IMR-90 (cell line): Measurements from ENCODE around the gene SH3GLB2. TPM values are rescaled to one million over a fixed set of nuclear protein-coding genes. Genes with fewer than 3 reads are reported as not detected.

ENCODE experiments used
- ATAC-seq: fragments of 200-7000 bp; cut with Tn5 transposase; 2 replicates; pipeline ENCODE4 v1.9.1; 2020; ENCODE audit warnings: low read depth, mild to moderate bottlenecking, moderate library complexity
- BruUV-seq: library from RNA; stranded (reverse); fragments of 400-500 nt; replicated peaks from 2 replicates; lab custom pipeline; 2021; lab: Mats Ljungman, UMichigan
- CTCF ChIA-PET: fragments of 300-600 bp; formaldehyde crosslinking; extraction: SDS; loops from one replicate; lab custom pipeline; 2021; ENCODE audit warnings: antibody characterized with exemption; lab: Yijun Ruan, JAX
- POLR2A ChIA-PET: fragments of 300-600 bp; sonication (Branson Sonifier 250); formaldehyde crosslinking; loops from one replicate; lab custom pipeline; 2022; ENCODE audit warnings: antibody characterized with exemption; ENCODE audit not compliant: unreplicated experiment; lab: Charles Lee
- DNase-seq: peaks from one replicate; pipeline ENCODE4 v3.0.0; 2013
- H2AFZ ChIP-seq: replicated peaks from 2 replicates; pipeline ENCODE3; 2013; ENCODE audit warnings: low read length, mild to moderate bottlenecking; ENCODE audit not compliant: poor library complexity
- H2AK5ac ChIP-seq: 2 replicates; pipeline ENCODE4 v1.6.1; 2013; ENCODE audit warnings: low read depth, low read length, inconsistent platforms
- H2AK9ac ChIP-seq: replicated peaks from 2 replicates; pipeline ENCODE3; 2013; ENCODE audit warnings: mild to moderate bottlenecking, low read depth, low read length, moderate library complexity; ENCODE audit not compliant: poor library complexity
- H2BK120ac ChIP-seq: 2 replicates; pipeline ENCODE4 v1.6.1; 2013; ENCODE audit warnings: low read depth, low read length, inconsistent platforms
- H2BK15ac ChIP-seq: 3 replicates; pipeline ENCODE4 v1.6.1; 2013; ENCODE audit warnings: low read depth, low read length, inconsistent platforms
- H2BK20ac ChIP-seq: 2 replicates; pipeline ENCODE4 v1.6.1; 2013; ENCODE audit warnings: low read depth, mild to moderate bottlenecking, inconsistent platforms, low read length, moderate library complexity
- H2BK5ac ChIP-seq: 2 replicates; pipeline ENCODE4 v1.6.1; 2013; ENCODE audit warnings: mild to moderate bottlenecking, low read depth, low read length, inconsistent platforms; ENCODE audit not compliant: poor library complexity, severe bottlenecking
- H3K14ac ChIP-seq: replicated peaks from 2 replicates; pipeline ENCODE4 v1.6.1; 2013; ENCODE audit warnings: low read depth, low read length, inconsistent platforms
- H3K18ac ChIP-seq: 2 replicates; pipeline ENCODE4 v1.6.1; 2013; ENCODE audit warnings: low read depth, low read length, control low read depth
- H3K23ac ChIP-seq: 2 replicates; pipeline ENCODE4 v1.6.1; 2013; ENCODE audit warnings: low read depth, low read length, inconsistent platforms
- H3K27ac ChIP-seq: 2 replicates; pipeline ENCODE4 v1.5.1; 2013; ENCODE audit warnings: mild to moderate bottlenecking, control low read depth, low read length; ENCODE audit not compliant: insufficient read depth
- H3K27me3 ChIP-seq: 2 replicates; pipeline ENCODE4 v1.6.1; 2013; ENCODE audit warnings: low read length; ENCODE audit not compliant: control insufficient read depth, insufficient read depth
- H3K36me3 ChIP-seq: 2 replicates; pipeline ENCODE4 v1.6.1; 2013; ENCODE audit warnings: low read length, mixed read lengths; ENCODE audit not compliant: control insufficient read depth, insufficient read depth
- H3K4ac ChIP-seq: 2 replicates; pipeline ENCODE4 v1.6.1; 2013; ENCODE audit warnings: low read depth, low read length, inconsistent platforms
- H3K4me1 ChIP-seq: 2 replicates; pipeline ENCODE4 v1.6.1; 2013; ENCODE audit warnings: low read length, mixed read lengths; ENCODE audit not compliant: control insufficient read depth, insufficient read depth
- H3K4me2 ChIP-seq: 2 replicates; pipeline ENCODE4 v1.6.1; 2013; ENCODE audit warnings: low read depth, mild to moderate bottlenecking, control low read depth, low read length, moderate library complexity
- H3K4me3 ChIP-seq: 2 replicates; pipeline ENCODE4 v1.5.1; 2013; ENCODE audit warnings: low read depth, mild to moderate bottlenecking, control low read depth, low read length, moderate library complexity; ENCODE audit not compliant: insufficient read depth
- H3K56ac ChIP-seq: 2 replicates; pipeline ENCODE4 v1.6.1; 2013; ENCODE audit warnings: low read length, inconsistent platforms; ENCODE audit not compliant: insufficient read depth; ENCODE audit errors: extremely low read depth
- H3K79me1 ChIP-seq, 2 experiments: 2 replicates each; pipeline ENCODE4 v1.6.1; 2013; ENCODE audit warnings: low read length in 2 of 2, inconsistent platforms in 1 of 2, low read depth in 1 of 2
- H3K9ac ChIP-seq: 2 replicates; pipeline ENCODE4 v1.6.1; 2013; ENCODE audit warnings: low read depth, low read length, control low read depth
- H3K9me1 ChIP-seq: 2 replicates; pipeline ENCODE4 v1.6.1; 2013; ENCODE audit warnings: low read length, inconsistent platforms; ENCODE audit not compliant: insufficient read depth
- H3K9me3 ChIP-seq: 2 replicates; pipeline ENCODE4 v1.6.1; 2013; ENCODE audit warnings: low read length; ENCODE audit not compliant: control insufficient read depth, insufficient read depth
- H4K20me1 ChIP-seq: 2 replicates; pipeline ENCODE4 v1.6.1; 2013; ENCODE audit warnings: low read length, inconsistent platforms; ENCODE audit not compliant: insufficient read depth
- H4K5ac ChIP-seq: 2 replicates; pipeline ENCODE4 v1.6.1; 2013; ENCODE audit warnings: mild to moderate bottlenecking, low read depth, low read length, control low read depth
- H4K8ac ChIP-seq, 2 experiments: 2 replicates each; pipeline ENCODE4 v1.6.1; 2013; ENCODE audit warnings: low read depth in 2 of 2, low read length in 2 of 2, control low read depth in 1 of 2, inconsistent platforms in 1 of 2
- H4K91ac ChIP-seq: 2 replicates; pipeline ENCODE4 v1.6.1; 2013; ENCODE audit warnings: low read depth, low read length, inconsistent platforms; ENCODE audit not compliant: insufficient read depth
- BHLHE40 ChIP-seq: fragments of 150-350 bp; IDR thresholded peaks from 2 replicates; pipeline ENCODE4 v1.6.1; 2016; ENCODE audit warnings: mild to moderate bottlenecking, low read depth, low read length
- CEBPB ChIP-seq: IDR thresholded peaks from 2 replicates; pipeline ENCODE4 v1.6.1; 2012; ENCODE audit warnings: low read depth, low read length, improper control_type of control experiment
- CHD1 ChIP-seq: IDR thresholded peaks from 2 replicates; pipeline ENCODE4 v1.6.1; 2012; ENCODE audit warnings: low read depth, low read length, improper control_type of control experiment
- FOS ChIP-seq: fragments of 150-350 bp; IDR thresholded peaks from 2 replicates; pipeline ENCODE4 v1.6.1; 2016; ENCODE audit warnings: low read depth, low read length
- MAFK ChIP-seq: IDR thresholded peaks from 2 replicates; pipeline ENCODE4 v1.6.1; 2012; ENCODE audit warnings: low read depth, low read length, improper control_type of control experiment
- MAZ ChIP-seq: IDR thresholded peaks from 2 replicates; pipeline ENCODE4 v1.6.1; 2012; ENCODE audit warnings: low read depth, mild to moderate bottlenecking, low read length, improper control_type of control experiment, moderate library complexity, borderline replicate concordance
- MXI1 ChIP-seq: IDR thresholded peaks from 2 replicates; pipeline ENCODE4 v1.6.1; 2012; ENCODE audit warnings: low read depth, mild to moderate bottlenecking, low read length, moderate library complexity, borderline replicate concordance
- NFE2L2 ChIP-seq: fragments of 150-350 bp; IDR thresholded peaks from 2 replicates; pipeline ENCODE4 v1.6.1; 2016; ENCODE audit warnings: low read depth, mild to moderate bottlenecking, low read length
- POLR2A ChIP-seq: IDR thresholded peaks from 2 replicates; pipeline ENCODE4 v1.6.1; 2012; ENCODE audit warnings: mild to moderate bottlenecking, low read depth, low read length
- RAD21 ChIP-seq: IDR thresholded peaks from 2 replicates; pipeline ENCODE4 v1.6.1; 2012; ENCODE audit warnings: low read length, improper control_type of control experiment
- RCOR1 ChIP-seq: IDR thresholded peaks from 2 replicates; pipeline ENCODE4 v1.6.1; 2012; ENCODE audit warnings: mild to moderate bottlenecking, low read length, improper control_type of control experiment; ENCODE audit not compliant: insufficient replicate concordance
- RFX5 ChIP-seq: IDR thresholded peaks from 2 replicates; pipeline ENCODE4 v1.8.0; 2012; ENCODE audit warnings: low read depth, mild to moderate bottlenecking, low read length, moderate library complexity
- SMC3 ChIP-seq: fragments of 150-350 bp; IDR thresholded peaks from 2 replicates; pipeline ENCODE4 v1.6.1; 2016; ENCODE audit warnings: low read depth, mild to moderate bottlenecking, antibody characterized with exemption, low read length, moderate library complexity
- WGBS, 2 experiments: methylation state at CpG; one replicate each; pipeline versions ENCODE4 v1.1.5 to v1.1.7; 2013; ENCODE audit warnings: missing lambda C conversion rate in 2 of 2; ENCODE audit not compliant: insufficient read length in 1 of 2; ENCODE audit errors: extremely low coverage in 2 of 2; 5-methylcytosine and 5-hydroxymethylcytosine counted together
- dilution Hi-C: fragments of 300-500 bp; cut with HindIII; formaldehyde crosslinking; loops from one replicate; pipeline ENCODE4 v1.14.3; 2018; ENCODE audit warnings: low sequenced_read_pairs; ENCODE audit not compliant: unreplicated experiment
- in situ Hi-C: fragments of 300-500 bp; cut with MboI; formaldehyde crosslinking; loops from 3 replicates; pipeline ENCODE4 v1.14.3; 2019; ENCODE audit warnings: low sequenced_read_pairs, inconsistent platforms, mixed read lengths
- intact Hi-C: fragments of 100-400 bp; cut with micrococcal nuclease; formaldehyde crosslinking; loops from 2 replicates; pipeline ENCODE4 v1.10.0; 2022
- polyA plus RNA-seq, 3 experiments: library from polyadenylated mRNA; depleted of rRNA; stranded (reverse); fragments of >200 nt; gene quantifications; 2 replicates each; pipeline ENCODE4 v1.2.3, GENCODE V29; 2012; ENCODE audit warnings: low replicate concordance in 1 of 3
- total RNA-seq: library from RNA; depleted of rRNA; stranded (reverse); fragments of >200 nt; gene quantifications from 2 replicates; pipeline ENCODE4 v1.2.3, GENCODE V29; 2012
- TF ChIP-seq, protein P1 (sequence below): fragments of 150-350 bp; IDR thresholded peaks from 2 replicates; pipeline ENCODE4 v1.6.1; 2016; ENCODE audit warnings: low read depth, mild to moderate bottlenecking, low read length, moderate library complexity, borderline replicate concordance
- TF ChIP-seq, protein P2 (sequence below): conservative IDR thresholded peaks from 2 replicates; pipeline ENCODE4 v1.5.1; 2012; ENCODE audit warnings: mild to moderate bottlenecking, low read depth, low read length, improper control_type of control experiment
- TF ChIP-seq, protein P3 (sequence below): fragments of 150-350 bp; IDR thresholded peaks from 2 replicates; pipeline ENCODE4 v1.6.1; 2017; ENCODE audit warnings: mild to moderate bottlenecking, antibody characterized with exemption, low read length, low read depth

The SH3GLB2 gene
- total and polyA plus RNA-seq, 2 of the 4 experiments (the other 2 are of a cell fraction), result 36.4 to 68.4 TPM

DNA sequence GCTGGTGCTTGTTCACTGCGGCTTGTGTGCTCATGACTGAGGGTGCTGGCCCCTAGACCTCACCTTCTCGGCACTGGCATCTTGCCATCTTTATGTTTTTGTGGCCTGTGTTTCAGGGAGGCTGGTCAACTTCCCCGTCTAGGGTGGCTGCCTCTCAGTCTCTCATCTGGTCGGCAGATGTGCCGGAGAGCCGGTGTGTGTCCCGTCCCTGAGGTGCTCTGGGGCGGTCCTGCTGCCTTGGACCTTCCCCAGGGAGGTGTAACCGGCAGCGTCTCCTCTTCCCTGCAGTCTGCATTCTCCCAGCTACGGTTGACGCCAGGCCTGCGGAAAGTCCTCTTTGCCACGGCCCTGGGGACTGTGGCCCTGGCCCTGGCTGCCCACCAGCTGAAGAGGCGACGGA lies 13.9 kb upstream of the SH3GLB2 start:
- no peak overlapping the region for H2AK5ac ChIP-seq
- TF ChIP-seq MAZ (no peak), RFX5 (no peak), BHLHE40 (no peak), RAD21 (no peak), MAFK (no peak), POLR2A (no peak), CEBPB (no peak), MXI1 (no peak), CHD1 (no peak), FOS (no peak), RCOR1 (no peak), NFE2L2 (no peak), SMC3 (no peak)
- TF ChIP-seq, protein P1, sequence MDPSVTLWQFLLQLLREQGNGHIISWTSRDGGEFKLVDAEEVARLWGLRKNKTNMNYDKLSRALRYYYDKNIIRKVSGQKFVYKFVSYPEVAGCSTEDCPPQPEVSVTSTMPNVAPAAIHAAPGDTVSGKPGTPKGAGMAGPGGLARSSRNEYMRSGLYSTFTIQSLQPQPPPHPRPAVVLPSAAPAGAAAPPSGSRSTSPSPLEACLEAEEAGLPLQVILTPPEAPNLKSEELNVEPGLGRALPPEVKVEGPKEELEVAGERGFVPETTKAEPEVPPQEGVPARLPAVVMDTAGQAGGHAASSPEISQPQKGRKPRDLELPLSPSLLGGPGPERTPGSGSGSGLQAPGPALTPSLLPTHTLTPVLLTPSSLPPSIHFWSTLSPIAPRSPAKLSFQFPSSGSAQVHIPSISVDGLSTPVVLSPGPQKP, result no peak
- TF ChIP-seq, protein P2, sequence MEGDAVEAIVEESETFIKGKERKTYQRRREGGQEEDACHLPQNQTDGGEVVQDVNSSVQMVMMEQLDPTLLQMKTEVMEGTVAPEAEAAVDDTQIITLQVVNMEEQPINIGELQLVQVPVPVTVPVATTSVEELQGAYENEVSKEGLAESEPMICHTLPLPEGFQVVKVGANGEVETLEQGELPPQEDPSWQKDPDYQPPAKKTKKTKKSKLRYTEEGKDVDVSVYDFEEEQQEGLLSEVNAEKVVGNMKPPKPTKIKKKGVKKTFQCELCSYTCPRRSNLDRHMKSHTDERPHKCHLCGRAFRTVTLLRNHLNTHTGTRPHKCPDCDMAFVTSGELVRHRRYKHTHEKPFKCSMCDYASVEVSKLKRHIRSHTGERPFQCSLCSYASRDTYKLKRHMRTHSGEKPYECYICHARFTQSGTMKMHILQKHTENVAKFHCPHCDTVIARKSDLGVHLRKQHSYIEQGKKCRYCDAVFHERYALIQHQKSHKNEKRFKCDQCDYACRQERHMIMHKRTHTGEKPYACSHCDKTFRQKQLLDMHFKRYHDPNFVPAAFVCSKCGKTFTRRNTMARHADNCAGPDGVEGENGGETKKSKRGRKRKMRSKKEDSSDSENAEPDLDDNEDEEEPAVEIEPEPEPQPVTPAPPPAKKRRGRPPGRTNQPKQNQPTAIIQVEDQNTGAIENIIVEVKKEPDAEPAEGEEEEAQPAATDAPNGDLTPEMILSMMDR, result no peak
- TF ChIP-seq, protein P3, sequence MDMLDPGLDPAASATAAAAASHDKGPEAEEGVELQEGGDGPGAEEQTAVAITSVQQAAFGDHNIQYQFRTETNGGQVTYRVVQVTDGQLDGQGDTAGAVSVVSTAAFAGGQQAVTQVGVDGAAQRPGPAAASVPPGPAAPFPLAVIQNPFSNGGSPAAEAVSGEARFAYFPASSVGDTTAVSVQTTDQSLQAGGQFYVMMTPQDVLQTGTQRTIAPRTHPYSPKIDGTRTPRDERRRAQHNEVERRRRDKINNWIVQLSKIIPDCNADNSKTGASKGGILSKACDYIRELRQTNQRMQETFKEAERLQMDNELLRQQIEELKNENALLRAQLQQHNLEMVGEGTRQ, result no peak
- H3K79me1 ChIP-seq, result peaks cover 12 to 45% of the 10 kb centered on the region in 2 experiments; a peak in 3 of 4 replicates
- no peak overlapping the region for H2AK9ac ChIP-seq
- no peak for ATAC-seq
- DNase-seq, result no peak
- H3K23ac ChIP-seq, result no peak overlapping the region
- H2BK20ac ChIP-seq, result no peak overlapping the region
- peaks cover 16% of the 10 kb centered on the region for H4K20me1 ChIP-seq
- CTCF ChIA-PET, result no interaction called here
- no peak overlapping the region for H4K8ac ChIP-seq
- H2BK15ac ChIP-seq, result no peak overlapping the region
- intact Hi-C loops, result no loop called here
- no peak overlapping the region for H3K18ac ChIP-seq
- POLR2A ChIA-PET, result no interaction called here
- no TSS peak for BruUV-seq
- no peak overlapping the region for H2BK120ac ChIP-seq
- no peak overlapping the region for H3K56ac ChIP-seq
- H3K4me3 ChIP-seq, result no peak overlapping the region
- WGBS, 2 experiments, result 98% methylated on average over 8 of the region's 16 CpGs; no CpG with 5 or more reads in 1 of the 2 experiments
- no peak overlapping the region for H3K14ac ChIP-seq
- H4K5ac ChIP-seq, result no peak overlapping the region
- H3K27ac ChIP-seq, result no peak overlapping the region
- no peaks in the 10 kb centered on the region for H3K9me3 ChIP-seq
- H3K4me2 ChIP-seq, result no peak overlapping the region
- no peak overlapping the region for H3K4ac ChIP-seq
- dilution Hi-C loops, result no loop called here
- no peak overlapping the region for H2AFZ ChIP-seq
- 0 out of 2 replicates have a peak, but pooled peaks cover 8% of the 10 kb centered on the region for H3K9me1 ChIP-seq
- peaks cover 11% of the 10 kb centered on the region for H3K4me1 ChIP-seq
- no peak overlapping the region for H2BK5ac ChIP-seq
- in situ Hi-C loops, result no loop called here
- H3K9ac ChIP-seq, result no peak overlapping the region
- H3K27me3 ChIP-seq, result no peaks in the 10 kb centered on the region
- H3K36me3 ChIP-seq, result peaks cover 29% of the 10 kb centered on the region
- no peak overlapping the region for H4K91ac ChIP-seq
